GM19023 (cell line): Measurements from ENCODE around the gene SLC35E3.
"Not testable (repeated sequence)": the region's sequence is repeated elsewhere in the genome, so short reads cannot be mapped to it uniquely, and the experiment has no call there.

Experiments used
- ATAC-seq: cut with Tn5 transposase; IDR thresholded peaks from one replicate; pipeline ENCODE4 v1.9.1; 2021; ENCODE audit warnings: mild to moderate bottlenecking, moderate library complexity; ENCODE audit not compliant: unreplicated experiment

SLC35E3 gene

DNA sequence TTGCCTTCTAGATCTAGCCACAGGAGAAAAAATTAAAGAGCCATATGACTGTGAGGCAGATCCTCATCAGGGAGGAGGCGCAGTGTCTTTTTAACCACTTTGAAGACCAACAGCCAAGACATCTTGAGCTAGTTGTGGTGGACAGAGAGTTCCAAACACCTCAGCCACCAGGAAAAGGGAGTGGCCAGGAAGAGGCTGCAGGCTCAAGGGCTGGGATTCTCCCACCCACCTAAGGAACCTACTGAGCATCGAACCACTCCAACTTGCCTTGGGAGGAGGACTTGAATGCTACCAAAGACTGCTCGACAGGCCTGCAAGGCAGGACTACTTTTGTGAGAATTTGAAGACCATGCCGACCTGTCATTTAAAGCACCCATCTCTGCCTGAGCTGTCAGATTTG lies 47.5 kb downstream of the SLC35E3 start:
- ATAC-seq, result no peak

DNA sequence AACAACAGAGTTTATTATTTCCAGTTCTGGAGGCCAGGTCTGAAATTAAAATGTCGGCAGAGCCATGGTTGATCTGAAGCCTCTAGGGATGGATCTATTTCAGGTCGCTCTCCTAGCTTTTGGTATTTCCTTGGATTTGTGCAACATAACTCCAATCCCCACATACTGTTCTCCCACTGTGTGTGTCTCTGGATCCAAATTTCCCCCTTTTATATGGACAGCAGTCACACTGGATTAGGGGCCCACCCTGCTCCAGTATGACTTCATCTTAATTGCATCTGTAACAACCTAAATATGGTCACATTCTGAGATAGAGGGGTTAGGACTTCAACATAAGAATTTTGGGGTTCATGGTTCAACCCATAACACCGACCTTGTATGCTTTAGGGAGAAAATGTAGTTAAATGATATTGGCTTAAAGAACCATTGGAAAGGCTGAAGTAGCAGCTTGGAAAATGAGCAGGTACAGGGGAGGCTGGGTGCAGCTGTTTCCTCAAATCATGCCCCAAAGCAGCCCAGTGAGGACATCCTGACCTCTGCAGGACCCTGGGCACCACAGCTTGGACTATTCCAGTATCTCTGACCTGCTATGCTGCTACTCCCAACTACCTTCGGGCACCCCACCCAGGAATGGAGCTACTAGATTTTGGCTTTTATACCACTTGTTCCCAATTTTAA lies 48.1 kb downstream of the SLC35E3 start:
- ATAC-seq, result no peak

DNA sequence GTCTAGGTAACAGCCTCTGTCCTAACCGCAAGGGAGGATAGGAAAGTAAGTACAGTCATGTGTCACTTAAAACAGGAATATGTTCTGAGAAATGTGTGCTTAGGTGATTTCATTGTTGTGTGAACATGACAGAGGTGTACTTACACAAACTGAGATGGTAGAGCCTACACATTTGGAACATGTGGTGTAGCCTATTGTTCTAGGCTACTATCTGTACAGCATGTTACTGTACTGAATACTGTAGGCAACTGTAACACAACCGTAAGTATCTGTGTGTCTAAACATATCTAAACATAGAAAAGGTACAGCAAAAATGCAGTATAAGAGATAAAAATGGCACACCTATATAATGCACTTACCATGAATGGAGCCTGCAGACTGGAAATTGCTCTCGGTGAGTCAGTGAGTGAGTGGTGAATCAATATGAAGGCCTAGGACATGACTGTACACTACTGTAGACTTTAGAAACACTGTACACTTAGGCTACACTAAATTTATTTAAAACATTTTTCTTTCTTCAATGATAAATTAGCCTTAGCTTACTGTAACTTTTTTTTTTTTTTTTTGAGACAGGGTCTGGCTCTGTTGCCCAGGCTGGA lies 48.8 kb downstream of the SLC35E3 start:
- no peak for ATAC-seq

DNA sequence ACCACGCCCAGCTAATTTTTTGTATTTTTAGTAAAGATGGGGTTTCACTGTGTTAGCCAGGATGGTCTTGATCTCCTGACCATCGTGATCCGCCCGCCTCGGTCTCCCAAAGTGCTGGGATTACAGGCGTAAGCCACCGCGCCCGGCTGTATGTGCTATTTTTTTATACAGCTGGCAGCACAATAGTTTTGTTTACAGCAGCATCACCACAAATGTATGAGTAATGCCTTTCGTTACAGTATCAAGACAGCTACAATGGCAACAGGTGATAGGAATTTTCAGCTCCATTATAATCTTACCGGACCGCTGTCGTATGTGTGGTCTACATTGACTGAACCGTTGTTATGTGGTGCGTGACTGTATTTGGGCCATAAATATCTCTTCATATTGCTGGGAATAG lies 50.4 kb downstream of the SLC35E3 start:
- no peak for ATAC-seq

DNA sequence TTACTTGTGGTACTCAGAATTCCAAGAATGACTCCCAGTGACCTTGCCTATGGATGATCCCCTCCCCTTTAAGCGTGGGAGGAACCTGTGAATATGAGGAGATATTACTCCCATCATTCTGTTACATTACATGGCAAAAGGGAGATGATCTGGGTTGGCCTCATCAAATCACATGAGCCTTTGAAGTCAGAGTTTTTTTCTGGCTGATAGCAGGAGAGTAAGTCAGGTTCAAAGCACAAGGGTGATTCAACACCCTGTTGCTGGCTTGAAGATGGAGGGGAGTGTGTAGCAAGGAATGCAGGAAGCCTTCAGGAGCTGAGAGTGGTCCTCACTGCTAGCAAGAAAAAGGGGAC lies 52.9 kb downstream of the SLC35E3 start:
- ATAC-seq, result no peak

DNA sequence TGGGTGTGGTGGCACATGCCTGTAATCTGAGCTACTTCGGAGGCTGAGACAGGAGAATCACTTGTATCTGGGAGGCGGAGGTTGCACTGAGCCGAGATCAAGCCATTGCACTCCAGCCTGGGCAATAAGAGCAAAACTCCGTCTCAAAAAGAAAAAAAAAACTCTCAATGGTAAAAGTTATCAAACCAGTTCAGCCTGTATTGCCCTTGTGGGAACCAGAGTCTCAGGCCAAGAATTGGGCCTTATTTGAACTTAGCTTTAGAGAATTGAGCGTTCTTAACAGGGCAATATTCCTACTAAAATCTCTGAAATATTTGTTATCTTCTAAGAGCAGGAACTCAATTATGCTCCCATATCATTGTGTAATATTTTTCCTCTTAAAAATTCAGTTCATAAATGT lies 54.3 kb downstream of the SLC35E3 start:
- no peak for ATAC-seq

DNA sequence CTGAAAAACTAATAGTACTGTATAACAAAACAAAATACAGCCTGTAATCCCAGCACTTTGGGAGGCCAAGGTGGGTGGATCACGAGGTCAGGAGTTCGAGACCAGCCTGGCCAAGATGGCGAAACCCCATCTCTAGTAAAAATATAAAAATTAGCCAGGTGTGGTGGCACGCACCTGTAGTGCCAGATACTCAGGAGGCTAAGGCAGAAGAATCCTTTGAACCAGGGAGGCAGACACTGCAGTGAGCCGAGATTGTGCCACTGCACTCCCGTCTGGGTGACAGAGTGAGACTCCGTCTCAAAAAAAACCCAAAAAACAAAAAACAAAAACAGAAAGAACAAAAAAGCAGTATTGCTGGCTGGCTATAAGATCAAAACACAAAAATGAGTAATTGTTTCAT lies 55.1 kb downstream of the SLC35E3 start:
- ATAC-seq, result not testable (repeated sequence)

DNA sequence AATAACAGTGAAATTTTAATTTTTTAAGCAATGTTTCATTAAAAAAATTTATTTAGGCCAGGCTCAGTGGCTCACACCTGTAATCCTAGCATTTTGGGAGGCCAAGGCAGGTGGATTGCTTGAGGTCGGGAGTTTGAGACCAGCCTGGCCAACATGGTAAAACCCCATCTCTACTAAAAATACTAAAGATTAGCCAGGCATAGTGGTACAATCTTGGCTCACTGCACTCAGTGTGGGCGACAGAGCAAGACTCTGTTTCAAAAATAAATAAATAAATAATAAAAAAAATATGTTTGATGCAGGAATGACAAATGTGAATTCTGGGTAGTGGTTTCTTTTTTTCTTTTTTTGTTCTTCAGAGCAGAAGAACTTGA lies 56.4 kb downstream of the SLC35E3 start:
- not testable (repeated sequence) for ATAC-seq

DNA sequence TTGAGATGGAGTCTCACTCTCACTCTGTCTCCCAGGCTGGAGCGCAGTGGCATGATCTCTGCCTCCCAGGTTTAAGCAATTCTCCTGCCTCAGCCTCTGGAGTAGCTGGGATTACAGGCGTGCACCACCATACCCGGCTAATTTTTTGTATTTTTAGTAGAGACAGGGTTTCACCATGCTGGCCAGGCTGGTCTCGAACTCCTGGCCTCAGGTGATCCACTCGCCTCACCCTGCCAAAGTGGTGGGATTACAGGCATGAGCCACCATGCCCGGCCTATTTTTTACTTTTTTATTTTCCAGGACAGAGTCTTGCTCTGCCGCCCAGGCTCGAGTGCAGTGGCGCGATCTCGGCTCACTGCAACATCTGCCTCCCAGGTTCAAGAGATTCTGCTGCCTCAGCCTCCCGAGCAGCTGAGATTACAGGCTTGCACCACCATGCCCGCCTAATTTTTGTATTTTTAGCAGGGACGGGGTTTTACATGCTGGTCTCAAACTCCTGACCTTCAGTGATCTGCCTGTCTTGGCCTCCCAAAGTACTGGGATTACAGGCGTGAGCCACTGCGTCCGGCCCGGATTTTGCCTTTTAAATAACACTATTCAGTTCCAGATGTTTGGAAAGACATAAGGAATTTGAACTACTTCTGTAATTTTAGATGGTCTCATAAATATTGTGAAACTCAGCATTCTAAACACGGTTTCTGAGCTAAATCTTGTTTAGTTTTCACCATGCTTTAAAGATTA lies 57.1 kb downstream of the SLC35E3 start:
- ATAC-seq, result not testable (repeated sequence)

DNA sequence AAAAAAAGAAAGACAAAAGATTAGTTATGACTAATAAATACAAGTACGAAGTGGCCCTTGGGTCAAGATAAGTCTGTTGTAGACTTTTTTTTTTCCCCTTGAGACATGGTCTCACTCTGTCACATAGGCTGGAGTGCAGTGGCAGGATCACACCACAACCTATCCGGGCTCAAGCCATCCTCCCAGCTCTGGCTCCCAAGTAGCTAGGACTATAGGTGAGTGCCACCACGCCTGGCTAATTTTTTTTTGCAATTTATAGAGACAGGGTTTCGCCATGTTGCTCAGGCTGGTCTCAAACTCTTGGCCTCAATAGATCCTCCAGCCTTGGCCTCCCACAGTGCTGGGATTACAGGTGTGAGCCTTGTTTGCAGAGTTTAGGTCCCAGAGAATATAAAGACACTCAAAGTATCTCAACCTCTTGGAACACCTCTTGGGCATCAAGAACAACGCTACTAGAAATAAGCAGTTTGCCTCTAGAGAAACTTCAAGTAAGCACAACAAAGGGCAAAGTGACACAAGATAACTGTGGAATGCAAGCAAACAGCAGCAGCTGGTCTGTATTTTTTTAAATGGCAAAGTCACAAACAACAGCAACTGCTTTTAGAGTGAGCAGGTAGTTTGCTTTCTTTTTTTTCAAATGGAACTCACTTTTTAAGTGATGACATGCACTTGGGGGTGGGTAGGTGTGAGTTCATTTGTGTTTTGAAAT lies 58.1 kb downstream of the SLC35E3 start:
- ATAC-seq, result no peak

DNA sequence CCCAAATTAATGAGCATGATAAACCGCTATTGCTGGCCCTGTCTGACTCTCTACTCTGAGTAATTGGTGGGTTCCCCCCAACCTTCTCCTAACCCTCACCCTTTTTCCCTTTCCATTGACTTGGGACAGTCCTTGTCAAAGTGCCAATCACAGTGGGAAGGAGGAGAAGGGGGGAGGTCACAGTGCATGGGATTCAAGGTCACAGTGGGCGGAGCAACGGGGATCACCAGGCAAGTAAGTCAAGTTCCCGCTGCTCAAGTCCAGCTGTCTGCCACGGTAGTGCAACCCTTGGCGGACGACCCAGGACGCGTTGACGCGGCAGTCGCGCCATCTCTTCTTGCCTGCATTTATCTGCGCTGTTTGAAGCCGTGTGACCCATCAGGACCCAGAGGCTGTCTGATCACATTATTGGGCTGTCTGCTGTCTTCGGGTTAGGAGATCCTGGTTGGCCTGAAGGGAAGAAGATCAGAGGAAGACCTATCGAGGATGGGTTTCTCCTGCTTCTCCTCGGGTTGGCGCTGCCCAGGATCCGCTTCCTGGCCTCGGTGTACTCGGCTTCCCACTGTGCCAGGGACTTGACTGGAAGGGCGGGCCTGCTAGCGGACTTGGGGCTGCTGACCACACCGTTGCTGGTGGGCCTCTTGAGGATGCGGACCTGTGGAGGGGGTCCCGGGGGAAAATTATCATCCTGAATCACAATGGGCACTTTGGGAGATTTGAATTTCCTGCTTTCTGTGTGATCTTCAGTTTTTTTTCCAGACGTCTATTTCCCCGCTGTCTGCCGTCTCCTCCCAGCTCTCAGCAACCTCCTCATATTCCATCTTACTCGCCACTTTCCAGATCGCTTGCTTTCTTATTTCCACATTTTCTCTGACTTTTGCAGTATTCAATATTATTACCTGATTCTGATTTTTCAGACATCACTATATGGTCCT lies 58.9 kb downstream of the SLC35E3 start:
- no peak for ATAC-seq

DNA sequence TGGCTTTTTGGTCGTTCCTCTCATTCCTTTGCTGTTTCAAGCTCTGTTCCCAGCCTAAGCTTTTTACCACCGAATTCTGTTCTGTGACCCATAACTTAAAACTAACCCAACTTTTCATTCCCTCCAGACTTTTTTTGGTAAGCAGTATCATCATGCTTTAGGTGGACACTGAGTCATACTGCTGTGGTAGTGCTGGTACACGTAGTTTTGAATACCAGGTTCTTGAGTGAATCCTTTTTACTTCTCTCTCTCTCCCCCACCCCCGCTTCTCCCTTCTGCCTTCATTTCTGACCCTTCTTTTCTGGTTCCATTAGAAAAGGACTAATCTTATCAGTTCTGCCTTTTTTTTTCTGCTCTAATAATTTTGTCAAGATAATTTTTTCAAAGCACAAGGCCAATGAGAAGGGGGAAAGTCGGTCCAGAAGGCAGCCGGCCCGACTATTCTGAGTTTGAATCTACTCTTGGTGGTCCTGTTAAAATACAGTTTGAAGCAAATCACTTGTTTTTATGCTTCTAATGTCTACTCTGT lies 59.7 kb downstream of the SLC35E3 start:
- ATAC-seq, result no peak

DNA sequence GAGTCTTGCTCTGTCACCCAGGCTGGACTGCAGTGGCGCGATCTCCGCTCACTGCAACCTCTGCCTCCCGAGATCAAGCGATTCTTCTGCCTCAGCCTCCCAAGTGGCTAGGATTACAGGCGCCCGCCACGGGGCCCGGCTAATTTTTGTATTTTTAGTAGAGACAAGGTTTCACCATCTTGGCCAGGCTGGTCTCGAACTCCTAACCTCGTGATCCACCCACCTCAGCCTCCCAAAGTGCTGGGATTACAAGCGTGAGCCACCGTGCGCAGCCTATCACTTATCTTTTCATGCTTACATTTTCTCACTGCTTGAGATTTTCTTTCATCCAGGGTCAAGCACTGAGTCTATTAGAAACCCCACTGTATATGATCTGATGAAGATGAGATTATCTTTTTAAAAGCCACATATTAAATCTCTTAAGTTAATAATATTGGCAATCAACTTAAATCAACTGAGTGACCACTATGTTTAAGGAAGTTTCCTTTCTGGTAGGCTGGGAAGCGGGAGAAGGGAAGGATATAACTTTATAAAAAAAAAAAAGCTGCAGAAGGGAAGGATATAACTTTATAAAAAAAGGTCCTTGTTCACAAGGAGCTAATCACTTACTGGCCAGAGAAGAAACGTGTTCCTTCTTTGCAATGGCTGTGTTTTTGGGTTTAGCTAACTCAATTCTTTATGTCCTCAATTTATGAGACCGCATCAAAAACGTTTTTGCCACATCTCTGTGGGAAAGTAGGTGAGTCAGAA lies 60.7 kb downstream of the SLC35E3 start:
- no peak for ATAC-seq

DNA sequence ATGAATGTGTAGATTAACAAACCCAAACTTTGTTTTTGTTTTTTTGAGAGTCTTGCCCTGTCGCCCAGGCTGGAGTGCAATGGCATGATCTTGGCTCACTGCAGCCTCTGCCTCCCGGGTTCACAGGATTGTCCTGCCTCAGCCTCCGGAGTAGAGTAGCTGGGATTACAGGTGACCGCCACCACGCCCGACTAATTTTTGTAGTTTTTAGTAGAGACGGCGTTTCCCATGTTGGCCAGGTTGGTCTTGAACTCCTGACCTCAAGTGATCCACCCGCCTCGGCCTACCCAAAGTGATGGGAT lies 61.2 kb downstream of the SLC35E3 start:
- ATAC-seq, result not testable (repeated sequence)

DNA sequence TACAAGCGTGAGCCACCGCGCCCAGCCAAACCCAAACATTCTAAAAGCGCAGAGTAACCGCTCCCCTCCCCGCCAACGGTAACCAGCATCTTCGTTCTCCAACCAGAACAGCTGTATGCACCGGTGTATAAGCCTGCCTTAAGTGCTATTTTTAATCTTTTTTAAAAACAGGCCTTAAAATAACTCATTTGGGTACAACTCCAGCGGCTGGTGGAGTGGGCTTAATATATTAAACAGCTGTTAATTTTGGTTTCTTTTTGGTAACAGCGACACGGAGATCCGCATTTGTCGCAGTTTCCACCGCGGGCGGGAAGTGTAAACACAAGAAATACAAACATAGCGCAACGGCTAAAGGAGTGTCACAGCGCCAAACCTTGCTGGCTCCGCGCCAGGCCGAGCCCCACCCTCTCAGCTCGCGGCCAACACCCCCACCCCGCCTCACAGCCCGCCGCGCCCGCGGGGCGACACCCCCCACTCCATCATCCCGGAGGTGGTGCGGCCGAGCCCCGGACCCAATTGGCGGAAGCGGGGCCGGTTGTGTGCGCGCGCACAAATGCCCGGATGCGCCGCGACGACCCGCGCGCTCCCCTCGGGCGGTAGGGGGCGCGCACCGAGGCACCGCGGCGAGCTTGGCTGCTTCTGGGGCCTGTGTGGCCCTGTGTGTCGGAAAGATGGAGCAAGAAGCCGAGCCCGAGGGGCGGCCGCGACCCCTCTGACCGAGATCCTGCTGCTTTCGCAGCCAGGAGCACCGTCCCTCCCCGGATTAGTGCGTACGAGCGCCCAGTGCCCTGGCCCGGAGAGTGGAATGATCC lies 61.8 kb downstream of the SLC35E3 start, which contains the start of gene MDM2:
Gene MDM2, plus strand, starts transcription at position 602 of the 812 bp plus-strand sequence. CDS start 301 bp downstream, outside the sequence.
- peak; percentile 70 for ATAC-seq

DNA sequence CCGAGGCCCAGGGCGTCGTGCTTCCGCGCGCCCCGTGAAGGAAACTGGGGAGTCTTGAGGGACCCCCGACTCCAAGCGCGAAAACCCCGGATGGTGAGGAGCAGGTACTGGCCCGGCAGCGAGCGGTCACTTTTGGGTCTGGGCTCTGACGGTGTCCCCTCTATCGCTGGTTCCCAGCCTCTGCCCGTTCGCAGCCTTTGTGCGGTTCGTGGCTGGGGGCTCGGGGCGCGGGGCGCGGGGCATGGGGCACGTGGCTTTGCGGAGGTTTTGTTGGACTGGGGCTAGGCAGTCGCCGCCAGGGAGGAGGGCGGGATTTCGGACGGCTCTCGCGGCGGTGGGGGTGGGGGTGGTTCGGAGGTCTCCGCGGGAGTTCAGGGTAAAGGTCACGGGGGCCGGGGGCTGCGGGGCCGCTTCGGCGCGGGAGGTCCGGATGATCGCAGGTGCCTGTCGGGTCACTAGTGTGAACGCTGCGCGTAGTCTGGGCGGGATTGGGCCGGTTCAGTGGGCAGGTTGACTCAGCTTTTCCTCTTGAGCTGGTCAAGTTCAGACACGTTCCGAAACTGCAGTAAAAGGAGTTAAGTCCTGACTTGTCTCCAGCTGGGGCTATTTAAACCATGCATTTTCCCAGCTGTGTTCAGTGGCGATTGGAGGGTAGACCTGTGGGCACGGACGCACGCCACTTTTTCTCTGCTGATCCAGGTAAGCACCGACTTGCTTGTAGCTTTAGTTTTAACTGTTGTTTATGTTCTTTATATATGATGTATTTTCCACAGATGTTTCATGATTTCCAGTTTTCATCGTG lies 62.6 kb downstream of the SLC35E3 start:
- peak; percentile 55 for ATAC-seq

DNA sequence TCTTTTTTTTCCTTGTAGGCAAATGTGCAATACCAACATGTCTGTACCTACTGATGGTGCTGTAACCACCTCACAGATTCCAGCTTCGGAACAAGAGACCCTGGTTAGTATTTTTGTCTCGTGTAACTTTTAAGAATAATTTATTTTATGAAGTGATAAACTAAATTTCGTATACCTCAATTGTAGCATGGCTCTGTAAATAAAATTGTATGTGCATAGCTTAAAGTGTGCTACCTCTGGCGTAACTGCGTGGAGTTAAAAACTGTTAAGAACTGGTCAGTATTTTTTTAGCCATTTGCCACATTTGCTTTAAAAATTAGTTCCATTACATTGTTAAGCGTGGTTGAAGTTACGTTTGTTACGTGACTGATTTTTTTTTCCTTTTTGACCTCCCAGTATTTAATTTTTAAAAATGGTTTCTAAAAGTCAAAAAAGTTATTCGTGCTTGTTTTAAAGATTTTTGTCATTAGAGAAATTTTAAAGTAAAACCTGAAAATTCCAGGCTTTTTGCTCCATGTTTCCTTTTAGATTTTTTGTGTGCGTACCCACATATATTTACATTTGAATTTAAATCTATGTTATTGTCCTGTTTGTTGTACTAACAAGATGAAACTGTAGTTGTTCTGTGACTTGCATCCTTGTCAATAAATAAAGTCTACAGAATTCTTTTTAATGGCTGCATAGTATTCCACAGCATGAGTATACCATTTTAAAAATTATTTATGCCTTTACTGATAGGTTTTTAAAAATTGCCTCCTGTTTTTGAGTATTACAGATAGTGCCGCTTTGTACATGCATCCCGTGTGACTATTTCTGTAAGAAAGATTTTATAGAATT lies 63.4 kb downstream of the SLC35E3 start:
- no peak for ATAC-seq
